T follicular helper cell (primary cell): ENCODE data around the gene MXRA7.
"Not testable (repeated sequence)": the region's sequence is repeated elsewhere in the genome, so short reads cannot be mapped to it uniquely, and the experiment has no call there.

ENCODE experiments used
- DNase-seq: peaks from one replicate; pipeline ENCODE4 v3.0.0-alpha.2; 2020; ENCODE audit warnings: low read depth

The MXRA7 gene

GRCh38 chr17:76716146-76716838 lies 5.5 kb upstream of the MXRA7 start:
- no peak for DNase-seq

- no peak for DNase-seq
Observed at GRCh38 chr17:76715496-76715830, 4.7 kb upstream of the MXRA7 start.

- peak; percentile 68 for DNase-seq
Observed at GRCh38 chr17:76714822-76715495, 4.2 kb upstream of the MXRA7 start.

- DNase-seq: no peak
Observed at GRCh38 chr17:76714336-76714735, 3.6 kb upstream of the MXRA7 start.

GRCh38 chr17:76713765-76714164 lies 3.0 kb upstream of the MXRA7 start:
- DNase-seq: no peak

- DNase-seq: not testable (repeated sequence)
Observed at GRCh38 chr17:76712321-76712720, 1.6 kb upstream of the MXRA7 start.

GRCh38 chr17:76709951-76710862 lies 558 bp downstream of the MXRA7 start:
- DNase-seq: not testable (repeated sequence)

GRCh38 chr17:76709077-76709950 lies 1.5 kb downstream of the MXRA7 start:
- no peak for DNase-seq

GRCh38 chr17:76707985-76708807 lies 2.6 kb downstream of the MXRA7 start:
- no peak for DNase-seq

GRCh38 chr17:76706817-76707216 lies 3.9 kb downstream of the MXRA7 start:
- DNase-seq: no peak

- DNase-seq: no peak
Observed at GRCh38 chr17:76704805-76705204, 6.0 kb downstream of the MXRA7 start.

- no peak for DNase-seq
Observed at GRCh38 chr17:76702941-76703637, 7.7 kb downstream of the MXRA7 start.

GRCh38 chr17:76702076-76702475 lies 8.7 kb downstream of the MXRA7 start:
- no peak for DNase-seq

- no peak for DNase-seq
Observed at GRCh38 chr17:76701471-76701967, 9.2 kb downstream of the MXRA7 start.

- DNase-seq: no peak
Observed at GRCh38 chr17:76700617-76701470, 9.9 kb downstream of the MXRA7 start.

- DNase-seq: no peak
Observed at GRCh38 chr17:76700270-76700616, 10.5 kb downstream of the MXRA7 start.

GRCh38 chr17:76698466-76698977 lies 12.2 kb downstream of the MXRA7 start:
- DNase-seq: not testable (repeated sequence)

GRCh38 chr17:76697702-76698465 lies 12.9 kb downstream of the MXRA7 start:
- DNase-seq: no peak
